Upper lobe of left lung (tissue), 4 donors: ENCODE data around the gene SPINK13.

ENCODE experiments used
- CTCF ChIP-seq, 6 experiments: fragments of 450-650 bp in 4 of 6; fragments of 200-600 bp in 2 of 6; sonication (generic) in 2 of 6; IDR thresholded peaks; one replicate each; pipeline ENCODE4 v1.5.1; 2016 to 2019; ENCODE audit warnings: antibody characterized with exemption in 6 of 6
- POLR2A ChIP-seq, 4 donors: fragments of 450-650 bp; IDR thresholded peaks; one replicate each; pipeline ENCODE4 v1.5.1; 2016 to 2017; ENCODE audit warnings: antibody characterized with exemption in 4 of 4, mild to moderate bottlenecking in 2 of 4

- TF ChIP-seq CTCF (IDR thresholded peaks at IDR 0.05) (no peak), POLR2A (IDR thresholded peaks at IDR 0.05) (no peak)
Measured at GRCh38 chr5:148314731-148315130, 46.1 kb downstream of the SPINK13 start.
